HepG2 (cell line): Measurements from ENCODE around the gene USP25. TPM values are rescaled to one million over a fixed set of nuclear protein-coding genes. Genes with fewer than 3 reads are reported as not detected.

Experiments used
- ATAC-seq: fragments of 200-7000 bp; cut with Tn5 transposase; 3 replicates; pipeline ENCODE4 v1.9.1; 2020; ENCODE audit warnings: mild to moderate bottlenecking, moderate library complexity
- BruUV-seq: library from RNA; stranded (reverse); fragments of 400-500 nt; replicated peaks from 2 replicates; lab custom pipeline; 2021; lab: Mats Ljungman, UMichigan
- CTCF ChIA-PET: fragments of 300-600 bp; formaldehyde crosslinking; extraction: SDS; loops from one replicate; lab custom pipeline; 2021; ENCODE audit warnings: low total read pairs, inconsistent platforms, low intra/inter-chr PET ratio; lab: Yijun Ruan, JAX
- POLR2A ChIA-PET: fragments of 350-600 bp; sonication (Branson Sonifier 250); formaldehyde crosslinking; loops from one replicate; lab custom pipeline; 2020; ENCODE audit warnings: antibody characterized with exemption, inconsistent platforms; lab: Yijun Ruan, JAX
- DNase-seq: peaks from one replicate; pipeline ENCODE4 v3.0.0-alpha.2; 2015; ENCODE audit warnings: low spot score
- FAIRE-seq: peaks from 3 replicates; lab custom pipeline; 2011; peaks lifted over from hg19 to GRCh38; lab: Jason Lieb, UNC
- H2AFZ ChIP-seq: one replicate; pipeline ENCODE4 v1.6.1; 2011; ENCODE audit warnings: low read length, inconsistent platforms
- H3K27ac ChIP-seq: fragments of 300-600 bp; 3 replicates; pipeline ENCODE4 v1.8.0; 2011; ENCODE audit warnings: mixed run types, mild to moderate bottlenecking, mixed read lengths, low read length, inconsistent platforms; ENCODE audit not compliant: insufficient read depth; ENCODE audit errors: extremely low read length
- H3K27me3 ChIP-seq, 2 experiments: fragments of 200-600 bp in 1 of 2; 2 replicates in 1 of 2; 3 replicates in 1 of 2; pipeline versions ENCODE4 v1.6.0 to v1.8.0; 2011; ENCODE audit warnings: low read length in 2 of 2, mild to moderate bottlenecking in 2 of 2, moderate library complexity in 2 of 2, inconsistent platforms in 1 of 2; ENCODE audit not compliant: insufficient read depth in 2 of 2, control insufficient read depth in 1 of 2
- H3K36me3 ChIP-seq, 2 experiments: fragments of 200-600 bp in 1 of 2; replicated peaks in 1 of 2; 2 replicates in 1 of 2; 3 replicates in 1 of 2; pipeline versions ENCODE4 v1.5.1 to v1.8.0; 2011; ENCODE audit warnings: low read length in 2 of 2, inconsistent platforms in 1 of 2; ENCODE audit not compliant: insufficient read depth in 2 of 2, control insufficient read depth in 1 of 2
- H3K4me1 ChIP-seq: 2 replicates; pipeline ENCODE4 v1.5.1; 2012; ENCODE audit warnings: low read length, inconsistent platforms; ENCODE audit not compliant: insufficient read depth
- H3K4me2 ChIP-seq: 2 replicates; pipeline ENCODE4 v1.6.0; 2011; ENCODE audit warnings: low read depth, low read length, inconsistent platforms
- H3K4me3 ChIP-seq, 3 experiments: fragments of 200-600 bp in 1 of 3; sonication (generic), shearing (Covaris generic) in 1 of 3; replicated peaks in 1 of 3; 2 replicates each; pipeline ENCODE4 v1.5.1; 2011 to 2016; ENCODE audit warnings: low read length in 3 of 3, inconsistent platforms in 2 of 3, low read depth in 2 of 3, mild to moderate bottlenecking in 2 of 3, control low read depth in 1 of 3, mixed read lengths in 1 of 3; ENCODE audit not compliant: insufficient read depth in 1 of 3
- H3K79me2 ChIP-seq: one replicate; pipeline ENCODE4 v1.6.1; 2011; ENCODE audit warnings: low read length, inconsistent platforms; ENCODE audit not compliant: insufficient read depth
- H3K9ac ChIP-seq: 2 replicates; pipeline ENCODE4 v1.6.0; 2011; ENCODE audit warnings: mild to moderate bottlenecking, low read depth, low read length, inconsistent platforms; ENCODE audit not compliant: insufficient read depth
- H3K9me3 ChIP-seq: 2 replicates; pipeline ENCODE4 v1.5.1; 2012; ENCODE audit warnings: mild to moderate bottlenecking, low read length
- H4K20me1 ChIP-seq: 2 replicates; pipeline ENCODE4 v1.6.0; 2011; ENCODE audit warnings: inconsistent platforms, mild to moderate bottlenecking, low read length, moderate library complexity; ENCODE audit not compliant: insufficient read depth
- MAFF ChIP-seq: IDR thresholded peaks from 2 replicates; pipeline ENCODE4 v1.6.1; 2011; ENCODE audit warnings: low read depth, low read length, improper control_type of control experiment
- whole genome bisulfite sequencing: methylation state at CpG from one replicate; pipeline ENCODE4 v1.1.6; 2017; ENCODE audit warnings: low lambda C conversion rate; 5-methylcytosine and 5-hydroxymethylcytosine counted together
- in situ Hi-C: cut with HindIII; loops from 2 replicates; pipeline ENCODE4 v1.10.0; 2017; ENCODE audit warnings: low pct_unique_long_range_greater_than_20kb; ENCODE audit not compliant: extremely low pct_ligation_motif_present
- intact Hi-C: fragments of 100-400 bp; cut with micrococcal nuclease; formaldehyde crosslinking; loops from one replicate; pipeline ENCODE4 v1.10.0; 2022; ENCODE audit not compliant: unreplicated experiment
- polyA plus RNA-seq, 8 experiments: library from polyadenylated mRNA; depleted of rRNA in 3 of 8; stranded (reverse) in 7 of 8; unstranded in 1 of 8; fragments of >200 nt; fragmentation: Illumina TruSeq in 4 of 8; extraction: Trizol in 4 of 8; gene quantifications; 2 replicates each; pipeline versions ENCODE4 v1.2.1 to v1.2.3, GENCODE V29; 2011 to 2016; ENCODE audit warnings: low read depth in 4 of 8, missing spikeins in 1 of 8, mixed read lengths in 1 of 8; ENCODE audit not compliant: insufficient read depth in 1 of 8
- total RNA-seq, 5 experiments: library from RNA; depleted of rRNA; stranded (reverse); fragments of >200 nt; fragmentation: Illumina TruSeq; extraction: Trizol; gene quantifications; 2 replicates each; pipeline ENCODE4 v1.2.3, GENCODE V29; 2016; ENCODE audit warnings: low read depth in 1 of 5
- TF ChIP-seq, protein P1 (sequence below): fragments of 450-650 bp; IDR thresholded peaks from 2 replicates; pipeline ENCODE4 v1.6.1; 2016
- TF ChIP-seq, protein P2 (sequence below): sonication (generic); formaldehyde crosslinking; IDR thresholded peaks from 2 replicates; pipeline ENCODE4 v1.8.1; 2022; ENCODE audit warnings: mild to moderate bottlenecking, missing genetic modification reagents

USP25 gene
- total and polyA plus RNA-seq, 2 of the 13 experiments (the other 11 are each of a cell fraction or from before 2014, with no cell fraction given) = 12.4 to 26.3 TPM

GRCh38 chr21:15775291-15775690, 45.5 kb downstream of the USP25 start:
- Histone ChIP-seq H3K27me3 (no peaks in the 10 kb centered on the region), H3K9me3 (no peaks in the 10 kb centered on the region), H3K36me3 (0 out of 5 replicates have a peak, but pooled peaks cover 0 to 3% of the 10 kb centered on the region in 2 experiments), H3K4me1 (no peaks in the 10 kb centered on the region), H3K4me3 (no peak overlapping the region), H4K20me1 (no peaks in the 10 kb centered on the region), H3K79me2 (peaks cover 3% of the 10 kb centered on the region), H3K4me2 (no peak overlapping the region), H3K27ac (no peak overlapping the region), H3K9ac (no peak overlapping the region), H2AFZ (no peak overlapping the region)
- ChIA-PET POLR2A (no interaction called here), CTCF (no interaction called here)
- no peak for FAIRE-seq
- in situ Hi-C loops = no loop called here
- BruUV-seq = no TSS peak
- no peak for DNase-seq
- TF ChIP-seq, protein P1, sequence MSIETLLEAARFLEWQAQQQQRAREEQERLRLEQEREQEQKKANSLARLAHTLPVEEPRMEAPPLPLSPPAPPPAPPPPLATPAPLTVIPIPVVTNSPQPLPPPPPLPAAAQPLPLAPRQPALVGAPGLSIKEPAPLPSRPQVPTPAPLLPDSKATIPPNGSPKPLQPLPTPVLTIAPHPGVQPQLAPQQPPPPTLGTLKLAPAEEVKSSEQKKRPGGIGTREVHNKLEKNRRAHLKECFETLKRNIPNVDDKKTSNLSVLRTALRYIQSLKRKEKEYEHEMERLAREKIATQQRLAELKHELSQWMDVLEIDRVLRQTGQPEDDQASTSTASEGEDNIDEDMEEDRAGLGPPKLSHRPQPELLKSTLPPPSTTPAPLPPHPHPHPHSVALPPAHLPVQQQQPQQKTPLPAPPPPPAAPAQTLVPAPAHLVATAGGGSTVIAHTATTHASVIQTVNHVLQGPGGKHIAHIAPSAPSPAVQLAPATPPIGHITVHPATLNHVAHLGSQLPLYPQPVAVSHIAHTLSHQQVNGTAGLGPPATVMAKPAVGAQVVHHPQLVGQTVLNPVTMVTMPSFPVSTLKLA = no peak
- no peak for ATAC-seq
- 94% methylated on average over 4 of the region's 4 CpGs for WGBS
- intact Hi-C loops = no loop called here

DNA sequence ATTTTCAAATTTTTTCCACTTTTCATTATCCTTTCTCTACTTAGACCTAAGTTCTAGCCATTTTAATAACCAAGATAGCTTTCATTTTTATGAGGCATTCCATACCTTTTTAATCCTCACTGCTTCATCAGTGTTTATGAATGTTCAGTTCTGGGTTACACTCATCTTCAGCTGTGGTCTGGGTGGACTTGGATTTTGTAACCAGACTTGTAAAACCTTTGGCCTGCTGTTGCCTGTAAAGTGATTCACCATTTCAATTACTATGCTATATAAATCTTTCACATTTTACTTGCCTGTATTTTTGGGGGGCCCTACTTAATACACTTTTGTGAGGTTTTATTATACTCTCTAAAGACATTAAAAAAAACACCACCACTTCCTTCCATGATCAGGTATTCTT, 46.2 kb downstream of the USP25 start:
- Histone ChIP-seq H3K27ac (no peak overlapping the region), H3K9me3 (no peaks in the 10 kb centered on the region), H3K4me3 (no peak overlapping the region), H3K4me2 (no peak overlapping the region), H3K27me3 (no peaks in the 10 kb centered on the region), H3K4me1 (no peaks in the 10 kb centered on the region), H2AFZ (no peak overlapping the region)
- in situ Hi-C loops = no loop called here
- FAIRE-seq (no peak), DNase-seq (no peak)
- CTCF ChIA-PET = no interaction called here
- TF ChIP-seq, protein P2, sequence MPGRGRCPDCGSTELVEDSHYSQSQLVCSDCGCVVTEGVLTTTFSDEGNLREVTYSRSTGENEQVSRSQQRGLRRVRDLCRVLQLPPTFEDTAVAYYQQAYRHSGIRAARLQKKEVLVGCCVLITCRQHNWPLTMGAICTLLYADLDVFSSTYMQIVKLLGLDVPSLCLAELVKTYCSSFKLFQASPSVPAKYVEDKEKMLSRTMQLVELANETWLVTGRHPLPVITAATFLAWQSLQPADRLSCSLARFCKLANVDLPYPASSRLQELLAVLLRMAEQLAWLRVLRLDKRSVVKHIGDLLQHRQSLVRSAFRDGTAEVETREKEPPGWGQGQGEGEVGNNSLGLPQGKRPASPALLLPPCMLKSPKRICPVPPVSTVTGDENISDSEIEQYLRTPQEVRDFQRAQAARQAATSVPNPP (CRISPR knock-in tag) = no peak
- TF ChIP-seq MAFF = no peak
- TF ChIP-seq, all 625 proteins: peak for 0
- Histone ChIP-seq H3K79me2 (peaks cover 3% of the 10 kb centered on the region), H3K36me3 (peaks cover 1 to 4% of the 10 kb centered on the region in 2 experiments; a peak in 1 of 5 replicates), H4K20me1 (no peaks in the 10 kb centered on the region), H3K9ac (no peak overlapping the region)
- ATAC-seq = no peak
- intact Hi-C loops = no loop called here
- no TSS peak for BruUV-seq
- POLR2A ChIA-PET = no interaction called here
